ENCODE measurements around the gene WASL. TPM values are rescaled to one million over a fixed set of nuclear protein-coding genes. Genes with fewer than 3 reads are reported as not detected.

WASL gene
- total RNA-seq, 1 experiment from 2014 or later: 39.3 TPM

DNA sequence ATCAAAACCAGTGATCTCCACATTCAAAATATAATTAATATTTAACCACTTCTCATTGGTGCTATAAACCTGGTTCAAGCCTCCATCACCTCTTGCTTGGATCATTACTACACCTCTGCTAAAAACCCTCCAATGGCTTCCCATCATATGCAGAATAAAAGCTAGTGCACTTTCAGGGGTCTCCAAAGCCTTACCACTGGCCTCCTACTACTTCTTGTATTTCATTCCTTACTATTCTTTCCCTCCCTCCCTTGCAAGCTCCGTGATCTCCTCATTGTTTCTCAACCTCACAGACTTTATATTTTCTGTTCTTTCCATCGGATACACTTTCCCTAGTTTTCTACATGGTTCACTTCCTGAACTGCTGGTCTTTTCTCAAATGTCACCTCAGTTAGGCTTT is 61.6 kb downstream of the WASL start:
- no peak overlapping the region for H2BK120ac ChIP-seq (ENCODE audit: low read depth, low read length, poor library complexity, severe bottlenecking)
- H2AFZ ChIP-seq (ENCODE audit: low read length): no peak overlapping the region
- no peak overlapping the region for H4K5ac ChIP-seq (ENCODE audit: insufficient read length, low read depth, low read length)
- H3K79me2 ChIP-seq (ENCODE audit: insufficient read depth, low read length): no peaks in the 10 kb centered on the region
- no peak overlapping the region for H4K8ac ChIP-seq (replicated peaks; ENCODE audit: insufficient read length, low read depth, low read length)
- H4K91ac ChIP-seq (ENCODE audit: insufficient read length, low read depth, low read length): no peak overlapping the region
- H3K79me1 ChIP-seq (ENCODE audit: insufficient read depth, low read depth, low read length, poor library complexity, severe bottlenecking): no peaks in the 10 kb centered on the region
- Mint-ChIP-seq H3K4me3 (no peak overlapping the region), H3K27me3 (ENCODE audit: low read depth) (no peaks in the 10 kb centered on the region), H3K27ac (no peak overlapping the region; a peak in 2 of 7 replicates), H3K9me3 (no peaks in the 10 kb centered on the region), H3K36me3 (ENCODE audit: insufficient read depth in 1 of 3, low read depth in 3 of 3) (peaks cover 5 to 36% (median 32%) of the 10 kb centered on the region in 3 experiments; a peak in 6 of 7 replicates), H3K4me1 (peaks cover 0 to 14% of the 10 kb centered on the region in 2 experiments; a peak in 2 of 4 replicates)
- no peak overlapping the region for H3K4me2 ChIP-seq (ENCODE audit: insufficient read depth, insufficient read length, low read length)
- no peak overlapping the region for H2BK15ac ChIP-seq (ENCODE audit: low read depth, low read length)
- WGBS (ENCODE audit: extremely low coverage, insufficient read length, low lambda C conversion rate): no CpG with 5 or more reads among the region's 2 CpGs
- H3T11ph ChIP-seq (ENCODE audit: low read length): no peak overlapping the region
- H2BK20ac ChIP-seq (ENCODE audit: low read depth, low read length, poor library complexity, severe bottlenecking): no peak overlapping the region
- H3K27me3 ChIP-seq (ENCODE audit: insufficient read depth, low read length): no peaks in the 10 kb centered on the region
- DNase-seq: no peak
- TF ChIP-seq, protein P1, sequence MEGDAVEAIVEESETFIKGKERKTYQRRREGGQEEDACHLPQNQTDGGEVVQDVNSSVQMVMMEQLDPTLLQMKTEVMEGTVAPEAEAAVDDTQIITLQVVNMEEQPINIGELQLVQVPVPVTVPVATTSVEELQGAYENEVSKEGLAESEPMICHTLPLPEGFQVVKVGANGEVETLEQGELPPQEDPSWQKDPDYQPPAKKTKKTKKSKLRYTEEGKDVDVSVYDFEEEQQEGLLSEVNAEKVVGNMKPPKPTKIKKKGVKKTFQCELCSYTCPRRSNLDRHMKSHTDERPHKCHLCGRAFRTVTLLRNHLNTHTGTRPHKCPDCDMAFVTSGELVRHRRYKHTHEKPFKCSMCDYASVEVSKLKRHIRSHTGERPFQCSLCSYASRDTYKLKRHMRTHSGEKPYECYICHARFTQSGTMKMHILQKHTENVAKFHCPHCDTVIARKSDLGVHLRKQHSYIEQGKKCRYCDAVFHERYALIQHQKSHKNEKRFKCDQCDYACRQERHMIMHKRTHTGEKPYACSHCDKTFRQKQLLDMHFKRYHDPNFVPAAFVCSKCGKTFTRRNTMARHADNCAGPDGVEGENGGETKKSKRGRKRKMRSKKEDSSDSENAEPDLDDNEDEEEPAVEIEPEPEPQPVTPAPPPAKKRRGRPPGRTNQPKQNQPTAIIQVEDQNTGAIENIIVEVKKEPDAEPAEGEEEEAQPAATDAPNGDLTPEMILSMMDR (conservative IDR thresholded peaks at IDR 0.05): no peak
- H2AK5ac ChIP-seq (ENCODE audit: insufficient read length, low read length): no peak overlapping the region
- H2BK12ac ChIP-seq (ENCODE audit: insufficient read length, low read depth, low read length): no peak overlapping the region
- H3K9me3 ChIP-seq (ENCODE audit: control insufficient read depth, low read depth, low read length): no peaks in the 10 kb centered on the region
- H3K18ac ChIP-seq (ENCODE audit: insufficient read length, low read depth, low read length): no peak overlapping the region
- H3K9ac ChIP-seq (ENCODE audit: extremely low read depth, insufficient read length, low read length): no peak overlapping the region
- H3K56ac ChIP-seq (ENCODE audit: insufficient read length, low read depth, low read length): no peak overlapping the region
- no peak overlapping the region for H3K14ac ChIP-seq (ENCODE audit: insufficient read depth, low read length)
- no peak overlapping the region for H3K27ac ChIP-seq (ENCODE audit: insufficient read length, low read depth, low read length)
- no peak overlapping the region for H3K23ac ChIP-seq (ENCODE audit: insufficient read length, low read depth, low read length)
- H3K4me1 ChIP-seq (ENCODE audit: insufficient read depth, low read length): no peaks in the 10 kb centered on the region
- H3K23me2 ChIP-seq (ENCODE audit: insufficient read length, low read depth, low read length, poor library complexity, severe bottlenecking): no peaks in the 10 kb centered on the region
- no peak overlapping the region for H3K4ac ChIP-seq (ENCODE audit: low read depth, low read length)
- H2BK5ac ChIP-seq (ENCODE audit: insufficient read length, low read length): no peak overlapping the region
- no peaks in the 10 kb centered on the region for H4K20me1 ChIP-seq (ENCODE audit: control insufficient read depth, insufficient read depth, insufficient read length)
